IMR-90 (cell line): ENCODE results near the gene MTCH2. TPM values are rescaled to one million over a fixed set of nuclear protein-coding genes. Genes with fewer than 3 reads are reported as not detected.

Experiments used
- ATAC-seq: fragments of 200-7000 bp; cut with Tn5 transposase; 2 replicates; pipeline ENCODE4 v1.9.1; 2020; ENCODE audit warnings: low read depth, mild to moderate bottlenecking, moderate library complexity
- BruUV-seq: library from RNA; stranded (reverse); fragments of 400-500 nt; replicated peaks from 2 replicates; lab custom pipeline; 2021; lab: Mats Ljungman, UMichigan
- CTCF ChIA-PET: fragments of 300-600 bp; formaldehyde crosslinking; extraction: SDS; loops from one replicate; lab custom pipeline; 2021; ENCODE audit warnings: antibody characterized with exemption; lab: Yijun Ruan, JAX
- POLR2A ChIA-PET: fragments of 300-600 bp; sonication (Branson Sonifier 250); formaldehyde crosslinking; loops from one replicate; lab custom pipeline; 2022; ENCODE audit warnings: antibody characterized with exemption; ENCODE audit not compliant: unreplicated experiment; lab: Charles Lee
- DNase-seq: peaks from one replicate; pipeline ENCODE4 v3.0.0; 2013
- H2AFZ ChIP-seq: replicated peaks from 2 replicates; pipeline ENCODE3; 2013; ENCODE audit warnings: low read length, mild to moderate bottlenecking; ENCODE audit not compliant: poor library complexity
- H2AK5ac ChIP-seq: 2 replicates; pipeline ENCODE4 v1.6.1; 2013; ENCODE audit warnings: low read depth, low read length, inconsistent platforms
- H2AK9ac ChIP-seq: replicated peaks from 2 replicates; pipeline ENCODE3; 2013; ENCODE audit warnings: mild to moderate bottlenecking, low read depth, low read length, moderate library complexity; ENCODE audit not compliant: poor library complexity
- H2BK120ac ChIP-seq: 2 replicates; pipeline ENCODE4 v1.6.1; 2013; ENCODE audit warnings: low read depth, low read length, inconsistent platforms
- H2BK15ac ChIP-seq: 3 replicates; pipeline ENCODE4 v1.6.1; 2013; ENCODE audit warnings: low read depth, low read length, inconsistent platforms
- H2BK20ac ChIP-seq: 2 replicates; pipeline ENCODE4 v1.6.1; 2013; ENCODE audit warnings: low read depth, mild to moderate bottlenecking, inconsistent platforms, low read length, moderate library complexity
- H2BK5ac ChIP-seq: 2 replicates; pipeline ENCODE4 v1.6.1; 2013; ENCODE audit warnings: mild to moderate bottlenecking, low read depth, low read length, inconsistent platforms; ENCODE audit not compliant: poor library complexity, severe bottlenecking
- H3K14ac ChIP-seq: replicated peaks from 2 replicates; pipeline ENCODE4 v1.6.1; 2013; ENCODE audit warnings: low read depth, low read length, inconsistent platforms
- H3K18ac ChIP-seq: 2 replicates; pipeline ENCODE4 v1.6.1; 2013; ENCODE audit warnings: low read depth, low read length, control low read depth
- H3K23ac ChIP-seq: 2 replicates; pipeline ENCODE4 v1.6.1; 2013; ENCODE audit warnings: low read depth, low read length, inconsistent platforms
- H3K27ac ChIP-seq: 2 replicates; pipeline ENCODE4 v1.5.1; 2013; ENCODE audit warnings: mild to moderate bottlenecking, control low read depth, low read length; ENCODE audit not compliant: insufficient read depth
- H3K27me3 ChIP-seq: 2 replicates; pipeline ENCODE4 v1.6.1; 2013; ENCODE audit warnings: low read length; ENCODE audit not compliant: control insufficient read depth, insufficient read depth
- H3K36me3 ChIP-seq: 2 replicates; pipeline ENCODE4 v1.6.1; 2013; ENCODE audit warnings: low read length, mixed read lengths; ENCODE audit not compliant: control insufficient read depth, insufficient read depth
- H3K4ac ChIP-seq: 2 replicates; pipeline ENCODE4 v1.6.1; 2013; ENCODE audit warnings: low read depth, low read length, inconsistent platforms
- H3K4me1 ChIP-seq: 2 replicates; pipeline ENCODE4 v1.6.1; 2013; ENCODE audit warnings: low read length, mixed read lengths; ENCODE audit not compliant: control insufficient read depth, insufficient read depth
- H3K4me2 ChIP-seq: 2 replicates; pipeline ENCODE4 v1.6.1; 2013; ENCODE audit warnings: low read depth, mild to moderate bottlenecking, control low read depth, low read length, moderate library complexity
- H3K4me3 ChIP-seq: 2 replicates; pipeline ENCODE4 v1.5.1; 2013; ENCODE audit warnings: low read depth, mild to moderate bottlenecking, control low read depth, low read length, moderate library complexity; ENCODE audit not compliant: insufficient read depth
- H3K56ac ChIP-seq: 2 replicates; pipeline ENCODE4 v1.6.1; 2013; ENCODE audit warnings: low read length, inconsistent platforms; ENCODE audit not compliant: insufficient read depth; ENCODE audit errors: extremely low read depth
- H3K79me1 ChIP-seq, 2 experiments: 2 replicates each; pipeline ENCODE4 v1.6.1; 2013; ENCODE audit warnings: low read length in 2 of 2, inconsistent platforms in 1 of 2, low read depth in 1 of 2
- H3K9ac ChIP-seq: 2 replicates; pipeline ENCODE4 v1.6.1; 2013; ENCODE audit warnings: low read depth, low read length, control low read depth
- H3K9me1 ChIP-seq: 2 replicates; pipeline ENCODE4 v1.6.1; 2013; ENCODE audit warnings: low read length, inconsistent platforms; ENCODE audit not compliant: insufficient read depth
- H3K9me3 ChIP-seq: 2 replicates; pipeline ENCODE4 v1.6.1; 2013; ENCODE audit warnings: low read length; ENCODE audit not compliant: control insufficient read depth, insufficient read depth
- H4K20me1 ChIP-seq: 2 replicates; pipeline ENCODE4 v1.6.1; 2013; ENCODE audit warnings: low read length, inconsistent platforms; ENCODE audit not compliant: insufficient read depth
- H4K5ac ChIP-seq: 2 replicates; pipeline ENCODE4 v1.6.1; 2013; ENCODE audit warnings: mild to moderate bottlenecking, low read depth, low read length, control low read depth
- H4K8ac ChIP-seq, 2 experiments: 2 replicates each; pipeline ENCODE4 v1.6.1; 2013; ENCODE audit warnings: low read depth in 2 of 2, low read length in 2 of 2, control low read depth in 1 of 2, inconsistent platforms in 1 of 2
- H4K91ac ChIP-seq: 2 replicates; pipeline ENCODE4 v1.6.1; 2013; ENCODE audit warnings: low read depth, low read length, inconsistent platforms; ENCODE audit not compliant: insufficient read depth
- BHLHE40 ChIP-seq: fragments of 150-350 bp; IDR thresholded peaks from 2 replicates; pipeline ENCODE4 v1.6.1; 2016; ENCODE audit warnings: mild to moderate bottlenecking, low read depth, low read length
- CEBPB ChIP-seq: IDR thresholded peaks from 2 replicates; pipeline ENCODE4 v1.6.1; 2012; ENCODE audit warnings: low read depth, low read length, improper control_type of control experiment
- CHD1 ChIP-seq: IDR thresholded peaks from 2 replicates; pipeline ENCODE4 v1.6.1; 2012; ENCODE audit warnings: low read depth, low read length, improper control_type of control experiment
- ELK1 ChIP-seq: fragments of 150-350 bp; IDR thresholded peaks from 2 replicates; pipeline ENCODE4 v1.6.1; 2016; ENCODE audit warnings: low read depth, mild to moderate bottlenecking, low read length, moderate library complexity, borderline replicate concordance
- FOS ChIP-seq: fragments of 150-350 bp; IDR thresholded peaks from 2 replicates; pipeline ENCODE4 v1.6.1; 2016; ENCODE audit warnings: low read depth, low read length
- MAFK ChIP-seq: IDR thresholded peaks from 2 replicates; pipeline ENCODE4 v1.6.1; 2012; ENCODE audit warnings: low read depth, low read length, improper control_type of control experiment
- MAZ ChIP-seq: IDR thresholded peaks from 2 replicates; pipeline ENCODE4 v1.6.1; 2012; ENCODE audit warnings: low read depth, mild to moderate bottlenecking, low read length, improper control_type of control experiment, moderate library complexity, borderline replicate concordance
- MXI1 ChIP-seq: IDR thresholded peaks from 2 replicates; pipeline ENCODE4 v1.6.1; 2012; ENCODE audit warnings: low read depth, mild to moderate bottlenecking, low read length, moderate library complexity, borderline replicate concordance
- NFE2L2 ChIP-seq: fragments of 150-350 bp; IDR thresholded peaks from 2 replicates; pipeline ENCODE4 v1.6.1; 2016; ENCODE audit warnings: low read depth, mild to moderate bottlenecking, low read length
- POLR2A ChIP-seq: IDR thresholded peaks from 2 replicates; pipeline ENCODE4 v1.6.1; 2012; ENCODE audit warnings: mild to moderate bottlenecking, low read depth, low read length
- RAD21 ChIP-seq: IDR thresholded peaks from 2 replicates; pipeline ENCODE4 v1.6.1; 2012; ENCODE audit warnings: low read length, improper control_type of control experiment
- RCOR1 ChIP-seq: IDR thresholded peaks from 2 replicates; pipeline ENCODE4 v1.6.1; 2012; ENCODE audit warnings: mild to moderate bottlenecking, low read length, improper control_type of control experiment; ENCODE audit not compliant: insufficient replicate concordance
- RFX5 ChIP-seq: IDR thresholded peaks from 2 replicates; pipeline ENCODE4 v1.8.0; 2012; ENCODE audit warnings: low read depth, mild to moderate bottlenecking, low read length, moderate library complexity
- SMC3 ChIP-seq: fragments of 150-350 bp; IDR thresholded peaks from 2 replicates; pipeline ENCODE4 v1.6.1; 2016; ENCODE audit warnings: low read depth, mild to moderate bottlenecking, antibody characterized with exemption, low read length, moderate library complexity
- USF2 ChIP-seq: fragments of 150-350 bp; IDR thresholded peaks from 2 replicates; pipeline ENCODE4 v1.6.1; 2017; ENCODE audit warnings: mild to moderate bottlenecking, antibody characterized with exemption, low read length, low read depth
- WGBS, 2 experiments: methylation state at CpG; one replicate each; pipeline versions ENCODE4 v1.1.5 to v1.1.7; 2013; ENCODE audit warnings: missing lambda C conversion rate in 2 of 2; ENCODE audit not compliant: insufficient read length in 1 of 2; ENCODE audit errors: extremely low coverage in 2 of 2; 5-methylcytosine and 5-hydroxymethylcytosine counted together
- dilution Hi-C: fragments of 300-500 bp; cut with HindIII; formaldehyde crosslinking; loops from one replicate; pipeline ENCODE4 v1.14.3; 2018; ENCODE audit warnings: low sequenced_read_pairs; ENCODE audit not compliant: unreplicated experiment
- in situ Hi-C: fragments of 300-500 bp; cut with MboI; formaldehyde crosslinking; loops from 3 replicates; pipeline ENCODE4 v1.14.3; 2019; ENCODE audit warnings: low sequenced_read_pairs, inconsistent platforms, mixed read lengths
- intact Hi-C: fragments of 100-400 bp; cut with micrococcal nuclease; formaldehyde crosslinking; loops from 2 replicates; pipeline ENCODE4 v1.10.0; 2022
- polyA plus RNA-seq, 3 experiments: library from polyadenylated mRNA; depleted of rRNA; stranded (reverse); fragments of >200 nt; gene quantifications; 2 replicates each; pipeline ENCODE4 v1.2.3, GENCODE V29; 2012; ENCODE audit warnings: low replicate concordance in 1 of 3
- total RNA-seq: library from RNA; depleted of rRNA; stranded (reverse); fragments of >200 nt; gene quantifications from 2 replicates; pipeline ENCODE4 v1.2.3, GENCODE V29; 2012
- TF ChIP-seq, protein P1 (sequence below): conservative IDR thresholded peaks from 2 replicates; pipeline ENCODE4 v1.5.1; 2012; ENCODE audit warnings: mild to moderate bottlenecking, low read depth, low read length, improper control_type of control experiment

Gene MTCH2
- total and polyA plus RNA-seq, 2 of the 4 experiments (the other 2 are of a cell fraction) = 103 to 163 TPM

- Histone ChIP-seq H4K5ac (no peak overlapping the region), H2AFZ (no peak overlapping the region), H3K56ac (no peak overlapping the region), H2BK15ac (no peak overlapping the region), H2AK9ac (no peak overlapping the region), H3K4me1 (peaks cover 10% of the 10 kb centered on the region), H3K4ac (no peak overlapping the region), H4K91ac (no peak overlapping the region), H2BK20ac (no peak overlapping the region), H2AK5ac (no peak overlapping the region), H3K18ac (no peak overlapping the region), H3K9me1 (peaks cover 12% of the 10 kb centered on the region), H3K36me3 (peaks cover 25% of the 10 kb centered on the region), H3K9me3 (no peaks in the 10 kb centered on the region), H3K4me3 (no peak overlapping the region), H3K27ac (no peak overlapping the region), H3K27me3 (no peaks in the 10 kb centered on the region), H2BK120ac (no peak overlapping the region), H3K79me1 (peaks cover 36 to 71% of the 10 kb centered on the region in 2 experiments), H2BK5ac (no peak overlapping the region), H3K23ac (no peak overlapping the region), H4K20me1 (peaks cover 13% of the 10 kb centered on the region; the same call in 1 of the 2 replicates), H3K9ac (no peak overlapping the region), H3K4me2 (no peak overlapping the region), H3K14ac (no peak overlapping the region), H4K8ac (no peak overlapping the region)
- in situ Hi-C loops = no loop called here
- 91% methylated on average over 6 of the region's 7 CpGs; no CpG with 5 or more reads in 1 of the 2 experiments for WGBS, 2 experiments
- ChIA-PET POLR2A (no interaction called here), CTCF (no interaction called here)
- ATAC-seq = no peak
- dilution Hi-C loops = no loop called here
- no TSS peak for BruUV-seq
- no peak for DNase-seq
- no peak for TF ChIP-seq ELK1
- TF ChIP-seq RAD21 = no peak
- TF ChIP-seq MAZ = no peak
- TF ChIP-seq MXI1 = no peak
- TF ChIP-seq POLR2A = no peak
- no peak for TF ChIP-seq SMC3
- no peak for TF ChIP-seq USF2
- no peak for TF ChIP-seq RFX5
- TF ChIP-seq RCOR1 = no peak
- no peak for TF ChIP-seq CHD1
- TF ChIP-seq FOS = no peak
- TF ChIP-seq, protein P1, sequence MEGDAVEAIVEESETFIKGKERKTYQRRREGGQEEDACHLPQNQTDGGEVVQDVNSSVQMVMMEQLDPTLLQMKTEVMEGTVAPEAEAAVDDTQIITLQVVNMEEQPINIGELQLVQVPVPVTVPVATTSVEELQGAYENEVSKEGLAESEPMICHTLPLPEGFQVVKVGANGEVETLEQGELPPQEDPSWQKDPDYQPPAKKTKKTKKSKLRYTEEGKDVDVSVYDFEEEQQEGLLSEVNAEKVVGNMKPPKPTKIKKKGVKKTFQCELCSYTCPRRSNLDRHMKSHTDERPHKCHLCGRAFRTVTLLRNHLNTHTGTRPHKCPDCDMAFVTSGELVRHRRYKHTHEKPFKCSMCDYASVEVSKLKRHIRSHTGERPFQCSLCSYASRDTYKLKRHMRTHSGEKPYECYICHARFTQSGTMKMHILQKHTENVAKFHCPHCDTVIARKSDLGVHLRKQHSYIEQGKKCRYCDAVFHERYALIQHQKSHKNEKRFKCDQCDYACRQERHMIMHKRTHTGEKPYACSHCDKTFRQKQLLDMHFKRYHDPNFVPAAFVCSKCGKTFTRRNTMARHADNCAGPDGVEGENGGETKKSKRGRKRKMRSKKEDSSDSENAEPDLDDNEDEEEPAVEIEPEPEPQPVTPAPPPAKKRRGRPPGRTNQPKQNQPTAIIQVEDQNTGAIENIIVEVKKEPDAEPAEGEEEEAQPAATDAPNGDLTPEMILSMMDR = no peak
- no peak for TF ChIP-seq NFE2L2
- no peak for TF ChIP-seq MAFK
- TF ChIP-seq BHLHE40 = no peak
- TF ChIP-seq CEBPB = no peak
- intact Hi-C loops = no loop called here
Measured at GRCh38 chr11:47569646-47570045, 72.7 kb downstream of the MTCH2 start.
